PC-9 (cell line): ENCODE data around the gene COL4A4.

Source experiments
- EZH2 ChIP-seq: fragments of 200-600 bp; sonication (generic); IDR thresholded peaks from 2 replicates; pipeline ENCODE4 v1.8.0; 2017; ENCODE audit warnings: antibody characterized with exemption, low read depth
- TF ChIP-seq, protein P1 (sequence below): fragments of 200-600 bp; sonication (generic); conservative IDR thresholded peaks from 2 replicates; pipeline ENCODE4 v1.6.1; 2017; ENCODE audit warnings: mixed run types, antibody characterized with exemption, mild to moderate bottlenecking, moderate library complexity

DNA sequence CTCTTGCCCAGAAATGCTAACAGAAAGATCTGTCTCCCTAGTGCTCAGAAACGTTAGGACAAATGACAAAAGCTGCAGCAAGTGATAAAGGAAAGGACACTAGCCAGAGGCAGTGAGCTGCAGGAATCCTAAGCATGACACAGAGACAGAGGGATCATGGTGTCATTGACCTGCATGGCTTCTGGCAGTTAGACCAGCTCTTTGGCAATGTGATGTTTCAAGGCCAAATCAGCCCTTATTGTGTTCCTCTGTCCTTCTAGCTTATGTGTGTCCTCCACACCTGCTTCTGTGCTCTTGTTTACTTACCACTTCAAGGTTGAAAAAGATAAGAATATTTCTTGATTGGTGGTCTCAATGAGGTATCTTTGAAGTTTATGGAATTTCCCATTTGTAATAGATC, 207.3 kb downstream of the COL4A4 start:
- TF ChIP-seq, protein P1, sequence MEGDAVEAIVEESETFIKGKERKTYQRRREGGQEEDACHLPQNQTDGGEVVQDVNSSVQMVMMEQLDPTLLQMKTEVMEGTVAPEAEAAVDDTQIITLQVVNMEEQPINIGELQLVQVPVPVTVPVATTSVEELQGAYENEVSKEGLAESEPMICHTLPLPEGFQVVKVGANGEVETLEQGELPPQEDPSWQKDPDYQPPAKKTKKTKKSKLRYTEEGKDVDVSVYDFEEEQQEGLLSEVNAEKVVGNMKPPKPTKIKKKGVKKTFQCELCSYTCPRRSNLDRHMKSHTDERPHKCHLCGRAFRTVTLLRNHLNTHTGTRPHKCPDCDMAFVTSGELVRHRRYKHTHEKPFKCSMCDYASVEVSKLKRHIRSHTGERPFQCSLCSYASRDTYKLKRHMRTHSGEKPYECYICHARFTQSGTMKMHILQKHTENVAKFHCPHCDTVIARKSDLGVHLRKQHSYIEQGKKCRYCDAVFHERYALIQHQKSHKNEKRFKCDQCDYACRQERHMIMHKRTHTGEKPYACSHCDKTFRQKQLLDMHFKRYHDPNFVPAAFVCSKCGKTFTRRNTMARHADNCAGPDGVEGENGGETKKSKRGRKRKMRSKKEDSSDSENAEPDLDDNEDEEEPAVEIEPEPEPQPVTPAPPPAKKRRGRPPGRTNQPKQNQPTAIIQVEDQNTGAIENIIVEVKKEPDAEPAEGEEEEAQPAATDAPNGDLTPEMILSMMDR, result no peak
- TF ChIP-seq EZH2, result no peak
